HG02588 (cell line): ENCODE results near the gene PPP1R9A.

ENCODE experiments used
- ATAC-seq: cut with Tn5 transposase; IDR thresholded peaks from one replicate; pipeline ENCODE4 v1.9.1; 2021; ENCODE audit warnings: mild to moderate bottlenecking, moderate library complexity; ENCODE audit not compliant: unreplicated experiment

The PPP1R9A gene

DNA sequence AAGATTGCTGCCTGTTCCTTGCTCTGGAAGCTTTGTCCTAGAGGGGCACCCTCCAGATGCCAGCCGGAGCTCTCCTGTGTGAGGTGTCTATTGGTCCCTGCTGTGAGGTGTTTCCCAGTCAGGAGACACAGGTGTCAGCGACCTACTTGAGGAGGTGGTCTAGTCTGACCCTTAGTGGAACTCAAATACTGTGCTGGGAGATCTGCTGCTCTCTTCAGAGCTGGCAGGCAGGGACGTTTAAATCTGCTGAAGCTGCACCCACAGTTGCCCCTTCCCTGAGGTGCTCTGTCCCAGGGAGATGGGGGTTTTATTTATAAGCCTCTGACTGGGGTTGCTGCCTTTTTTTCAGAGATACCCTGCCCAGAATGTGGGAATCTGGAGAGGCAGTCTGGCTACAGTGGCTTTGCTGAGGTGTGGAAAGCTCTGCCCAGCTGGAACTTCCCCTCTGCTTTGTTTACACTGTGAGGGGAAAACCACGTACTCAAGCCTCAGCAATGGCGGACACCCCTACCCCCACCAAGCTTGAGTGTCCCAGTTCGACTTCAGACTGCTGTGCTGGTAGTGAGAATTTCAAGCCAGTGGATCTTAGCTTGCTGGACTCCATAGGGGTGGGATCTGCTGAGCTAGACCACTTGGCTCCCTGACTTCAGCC lies 119.2 kb downstream of the PPP1R9A start:
- ATAC-seq: no peak

DNA sequence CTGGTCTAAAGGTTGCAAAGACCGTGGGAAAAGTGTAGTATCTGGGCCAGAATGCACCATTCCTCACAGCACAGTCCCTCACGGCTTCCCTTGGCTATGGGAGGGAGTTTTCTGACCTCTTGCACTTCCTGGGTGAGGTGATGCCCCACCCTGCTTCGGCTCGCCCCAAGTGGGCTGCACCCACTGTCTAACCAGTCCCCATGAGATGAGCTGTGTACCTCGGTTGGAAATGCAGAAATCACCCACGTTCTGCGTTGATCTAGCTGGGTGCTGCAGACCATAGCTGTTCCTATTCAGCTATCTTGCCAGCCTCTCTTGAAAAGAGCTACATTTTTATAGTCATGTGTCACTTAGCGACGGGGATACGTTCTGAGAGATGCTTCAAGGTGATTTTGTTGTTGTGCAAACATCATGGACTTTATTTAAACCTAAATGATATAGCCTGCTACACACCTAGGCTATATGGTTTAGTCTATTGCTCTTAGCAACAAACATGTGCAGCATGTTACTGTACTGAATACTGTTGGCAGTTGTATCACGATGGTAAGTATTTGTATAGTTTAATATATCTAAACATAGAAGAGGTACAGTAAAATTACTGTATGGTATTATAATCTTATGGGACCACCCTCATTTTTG lies 120.0 kb downstream of the PPP1R9A start:
- ATAC-seq: no peak

DNA sequence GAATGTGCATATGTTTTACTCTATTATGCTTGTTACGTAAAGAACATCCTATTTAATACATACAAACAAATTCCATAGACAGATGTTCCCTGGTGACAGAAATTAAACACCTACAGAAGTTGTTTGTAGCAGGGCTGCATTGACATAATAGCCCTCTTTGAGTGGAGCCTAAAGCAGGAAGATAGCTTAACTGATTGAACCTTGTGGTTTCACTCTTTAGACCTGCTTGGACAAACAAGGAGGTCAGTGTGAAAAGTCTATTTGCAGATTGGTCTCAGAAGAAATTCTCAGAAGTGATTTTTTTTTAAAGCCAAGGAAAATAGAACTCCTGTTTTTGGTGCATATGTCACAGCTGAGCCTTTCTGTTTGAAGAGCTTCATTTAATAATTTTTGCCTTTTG lies 121.3 kb downstream of the PPP1R9A start:
- no peak for ATAC-seq

DNA sequence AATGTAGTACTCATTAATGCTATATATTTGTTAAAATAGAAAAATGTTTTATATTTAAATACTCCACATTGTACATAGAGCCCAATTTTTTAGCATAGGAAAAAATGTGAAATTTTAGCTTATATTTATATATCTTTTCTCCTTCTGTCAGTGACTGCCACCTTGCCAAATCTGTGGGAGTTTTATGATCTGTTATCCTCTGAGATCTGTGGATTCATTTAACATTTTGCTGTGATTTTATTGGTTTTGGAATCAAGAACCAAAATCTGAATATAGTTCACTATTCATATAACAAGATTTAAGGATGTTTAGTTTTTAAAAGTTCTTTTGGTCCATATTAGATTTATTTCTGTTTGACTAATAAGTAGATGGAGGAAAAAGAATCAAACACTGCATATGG lies 127.9 kb downstream of the PPP1R9A start:
- no peak for ATAC-seq

DNA sequence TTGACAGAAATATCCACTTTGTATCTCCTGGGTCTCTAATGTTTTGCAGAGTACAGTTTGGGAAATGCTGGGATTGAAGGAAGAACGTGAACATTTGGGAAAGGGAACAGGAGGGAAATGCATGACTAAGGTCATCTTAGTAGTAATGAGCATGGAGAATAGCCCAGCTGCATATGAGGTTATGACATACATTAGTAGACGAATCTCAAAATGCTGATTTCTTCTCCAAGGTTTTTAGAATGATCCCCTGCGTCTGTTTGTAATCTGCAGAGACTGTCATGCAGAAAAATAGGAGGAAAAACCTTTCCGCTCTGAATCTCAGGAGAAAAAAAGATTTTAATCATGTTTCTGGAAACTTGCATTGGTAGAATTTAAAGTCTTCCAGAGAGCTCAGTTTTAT lies 133.6 kb downstream of the PPP1R9A start:
- ATAC-seq: no peak

DNA sequence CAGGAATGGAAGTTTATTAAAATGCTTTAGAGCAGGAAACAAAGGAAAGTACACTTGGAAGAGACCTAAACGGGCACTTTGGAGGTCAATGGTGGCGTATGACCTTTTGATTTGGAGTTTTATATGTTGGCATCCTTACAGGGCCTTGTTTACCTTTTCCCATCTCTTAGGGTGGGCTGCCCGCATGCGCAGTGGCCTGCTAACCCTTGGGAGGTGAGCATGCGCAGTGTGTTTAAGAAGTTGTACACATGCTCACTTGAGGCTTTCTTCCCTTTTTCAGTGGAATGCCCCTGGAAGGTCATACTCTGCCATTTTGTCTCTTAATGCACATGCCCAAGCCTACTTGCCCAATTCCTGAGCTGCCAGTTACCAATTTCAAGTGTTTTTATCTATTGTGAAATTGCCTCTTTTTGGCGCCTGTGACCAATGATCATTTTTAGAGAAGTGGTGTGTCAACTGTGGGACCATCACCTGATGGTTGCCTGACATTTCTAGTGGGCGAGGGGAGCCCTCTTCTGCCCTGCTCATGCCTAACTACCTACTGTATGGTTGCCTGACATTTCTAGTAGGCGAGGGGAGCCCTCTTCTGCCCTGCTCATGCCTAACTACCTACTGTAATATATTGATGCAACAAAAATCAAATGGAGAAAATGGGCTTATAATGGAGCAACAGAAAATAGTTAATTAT lies 138.0 kb downstream of the PPP1R9A start:
- no peak for ATAC-seq

DNA sequence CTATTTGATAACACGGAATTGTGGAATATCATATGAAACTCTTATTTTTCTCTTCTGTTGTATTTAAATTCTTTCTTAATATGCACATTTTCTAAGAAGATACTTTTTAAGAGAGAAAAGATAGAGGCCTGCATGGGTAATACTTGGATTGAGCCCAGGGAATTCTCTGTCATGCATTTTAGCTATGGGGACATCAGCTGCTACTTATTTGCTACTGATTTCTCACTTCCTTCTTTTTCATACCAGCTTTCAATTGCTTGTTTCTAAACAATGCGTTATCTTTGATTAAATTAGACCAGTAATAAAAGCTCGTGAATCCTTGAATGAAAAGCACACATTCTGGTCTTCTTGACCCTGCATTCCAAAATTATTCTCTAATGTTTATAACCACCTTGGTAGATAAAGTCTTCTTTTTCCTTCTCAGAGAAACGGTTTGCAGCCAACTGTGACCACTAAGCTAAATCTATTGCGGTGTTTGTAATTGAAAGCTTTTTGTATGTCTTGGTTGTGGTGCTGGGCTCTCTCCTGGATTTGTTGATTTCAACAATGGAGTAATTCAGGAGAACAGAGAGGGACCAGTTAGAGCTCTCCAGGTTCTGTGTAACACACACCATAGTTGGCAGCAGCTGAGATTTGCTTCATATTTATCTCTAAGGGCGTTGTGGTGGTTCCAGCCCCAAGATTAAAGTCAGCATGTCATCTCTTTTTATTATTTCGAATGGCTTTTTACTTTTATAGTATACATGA lies 139.3 kb downstream of the PPP1R9A start:
- ATAC-seq: no peak

DNA sequence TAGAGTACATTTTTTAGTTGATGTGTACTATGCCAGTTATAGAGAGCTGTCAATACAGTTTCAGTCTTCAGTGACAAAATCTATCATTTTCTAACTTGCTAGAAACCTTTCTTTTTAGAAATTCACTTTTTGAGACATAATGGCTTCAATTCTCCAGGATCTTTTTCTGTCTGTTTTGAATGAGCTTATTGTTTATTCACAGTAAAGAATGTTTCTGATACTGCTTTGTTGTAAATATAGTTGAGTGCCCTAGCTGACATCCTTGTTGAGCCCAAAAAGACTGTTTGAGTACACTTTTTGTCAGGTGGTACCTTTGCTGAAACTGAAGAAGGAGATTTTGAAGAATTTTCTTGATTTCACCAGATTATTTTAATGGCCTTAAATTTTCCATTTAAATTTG lies 139.9 kb downstream of the PPP1R9A start:
- no peak for ATAC-seq

DNA sequence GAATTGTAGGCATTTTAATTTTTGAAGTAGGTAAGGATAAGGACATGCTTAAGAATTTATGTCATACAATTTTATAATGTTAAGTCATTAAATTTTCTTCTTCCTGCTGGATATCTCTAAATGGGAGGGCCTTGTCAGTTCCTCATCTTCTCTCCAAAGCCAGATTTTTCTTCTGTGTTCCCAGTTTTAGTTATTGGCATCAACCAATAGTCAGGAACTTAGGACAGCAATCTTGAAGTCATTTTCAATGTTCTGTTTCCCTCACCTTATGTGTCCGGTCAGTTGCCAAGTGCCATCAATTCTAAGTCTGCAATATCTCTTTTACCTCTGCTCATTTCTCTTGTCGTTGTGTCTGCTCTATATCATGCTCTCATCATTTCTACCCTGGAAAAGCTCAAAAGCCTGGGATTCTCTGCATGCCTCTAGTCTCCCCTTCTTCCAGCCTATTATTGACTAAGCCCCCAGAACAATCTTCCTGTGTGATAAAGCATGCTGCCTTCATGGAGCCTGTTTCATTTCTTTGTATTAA lies 145.2 kb downstream of the PPP1R9A start:
- ATAC-seq: no peak

DNA sequence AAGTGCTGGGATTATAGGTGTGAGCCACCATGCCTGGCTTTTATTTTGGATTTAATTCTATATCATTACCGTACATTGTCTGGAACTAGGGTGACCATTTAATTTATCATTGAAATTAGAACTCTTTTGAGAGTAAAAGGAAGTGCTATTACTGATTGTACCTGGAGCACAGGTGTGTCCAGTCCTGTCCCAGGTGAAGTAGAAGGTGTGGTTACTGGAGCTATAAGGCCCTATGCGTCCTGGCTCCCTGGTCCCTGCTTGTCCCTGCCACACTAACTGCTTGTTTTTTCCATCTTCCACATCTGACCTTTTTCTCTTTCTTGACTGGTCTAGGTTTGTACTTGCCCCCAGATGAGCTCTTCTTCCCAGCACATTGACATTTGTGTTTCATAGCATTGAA lies 147.0 kb downstream of the PPP1R9A start:
- ATAC-seq: no peak

DNA sequence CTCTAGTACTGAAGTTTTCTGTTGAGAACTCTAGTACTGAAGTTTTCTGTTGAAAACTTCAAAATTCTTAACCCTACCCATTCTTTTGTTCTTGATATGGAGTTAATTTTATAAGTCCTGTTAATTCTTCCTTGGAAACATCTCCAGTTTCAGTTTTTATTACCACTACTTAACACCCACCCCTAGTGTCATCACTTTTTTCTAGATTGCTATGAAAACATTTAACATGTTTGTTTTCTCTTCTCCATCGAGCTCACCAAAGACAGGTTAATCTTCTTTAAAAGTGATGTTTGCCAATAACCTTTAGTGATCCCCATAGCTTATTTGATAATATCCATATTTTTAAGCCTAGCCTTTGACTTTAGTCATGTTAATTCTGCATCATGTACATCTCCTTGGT lies 147.9 kb downstream of the PPP1R9A start:
- no peak for ATAC-seq

DNA sequence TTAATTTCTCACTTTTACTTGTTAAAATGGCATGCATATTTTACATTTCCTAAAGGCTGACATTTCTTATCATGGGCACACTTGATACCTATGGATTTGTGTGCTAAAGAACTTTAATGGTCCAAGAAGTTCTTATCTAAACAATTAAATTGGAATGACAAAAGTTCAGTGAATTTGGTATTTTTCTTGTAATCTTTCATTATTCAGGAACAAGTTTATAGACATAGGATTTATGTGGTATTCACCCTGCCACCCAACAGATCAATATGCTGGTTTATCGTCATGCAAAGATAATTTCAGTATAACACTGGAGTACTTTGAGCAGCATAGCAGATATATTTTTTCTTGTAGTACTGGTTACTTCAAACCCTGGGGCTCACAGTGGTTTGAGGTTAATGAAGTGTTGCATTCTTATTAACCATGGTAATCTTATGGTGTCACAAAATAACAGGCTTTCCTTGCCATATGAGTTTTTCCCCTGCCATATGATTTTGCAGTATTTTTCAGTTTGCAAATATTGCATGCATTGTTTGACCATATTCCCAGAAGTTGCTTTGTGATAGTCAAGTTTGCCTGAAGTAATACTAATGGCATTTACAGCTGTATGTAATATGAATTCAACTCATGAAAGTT lies 148.8 kb downstream of the PPP1R9A start:
- no peak for ATAC-seq

DNA sequence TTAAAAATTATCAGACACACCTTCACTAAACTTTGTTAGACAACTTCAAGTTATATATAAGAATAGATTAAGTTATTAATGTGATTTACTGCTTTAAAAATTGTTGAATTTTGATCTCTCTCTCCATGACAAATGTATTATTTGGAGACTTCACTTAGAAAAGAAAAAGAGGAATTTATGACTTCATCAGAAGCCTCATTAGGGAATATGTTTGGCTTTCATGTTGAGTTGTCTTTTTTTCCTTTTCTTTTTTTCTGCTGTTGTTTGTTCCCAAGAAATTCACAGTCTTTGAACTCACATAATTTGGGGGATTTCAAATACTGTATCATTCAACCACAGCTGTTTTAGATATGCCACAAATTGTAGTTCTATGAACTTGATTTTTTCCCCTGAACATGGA lies 149.5 kb downstream of the PPP1R9A start:
- ATAC-seq: no peak

DNA sequence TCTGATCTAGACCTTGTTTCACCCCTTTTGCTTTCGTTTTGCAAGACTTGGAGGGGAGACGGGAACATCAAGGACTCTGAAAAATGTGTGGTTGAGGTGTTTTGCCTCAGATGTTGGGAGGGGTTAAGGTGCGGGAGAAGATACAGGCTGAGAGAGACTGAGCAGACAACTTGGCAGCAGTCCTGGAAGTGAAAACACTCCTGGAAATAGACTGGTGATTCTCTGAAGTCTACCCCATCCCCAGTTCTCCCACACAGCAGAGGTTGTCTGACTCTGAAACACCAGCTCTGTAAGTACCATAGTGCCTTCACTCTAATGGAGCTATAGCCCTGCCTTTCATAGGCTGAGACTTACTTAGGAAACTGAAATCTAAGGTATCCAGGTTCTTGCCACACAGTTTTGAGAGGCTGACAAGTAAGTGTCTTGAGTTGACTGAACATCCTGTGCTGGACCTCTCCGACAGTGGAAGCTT lies 152.5 kb downstream of the PPP1R9A start:
- no peak for ATAC-seq

DNA sequence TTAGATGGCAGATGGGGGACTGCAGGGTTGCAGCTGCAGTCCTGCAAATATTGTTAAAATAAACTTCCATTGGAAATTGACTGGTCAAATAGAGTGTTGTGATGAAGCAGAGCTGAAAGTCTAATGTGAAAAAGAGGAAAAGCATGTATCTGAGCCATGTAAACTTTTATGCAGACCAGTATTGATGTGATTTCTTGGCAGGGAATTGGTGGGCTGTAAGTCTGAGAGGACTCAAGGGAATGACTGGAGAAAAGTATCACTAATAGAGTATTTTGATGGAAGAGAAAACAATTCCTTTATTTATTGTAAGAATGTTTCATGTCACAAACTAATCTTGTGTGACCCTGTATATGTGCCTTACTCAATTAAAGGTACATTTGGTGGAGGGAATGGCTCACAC lies 155.5 kb downstream of the PPP1R9A start:
- ATAC-seq: no peak

DNA sequence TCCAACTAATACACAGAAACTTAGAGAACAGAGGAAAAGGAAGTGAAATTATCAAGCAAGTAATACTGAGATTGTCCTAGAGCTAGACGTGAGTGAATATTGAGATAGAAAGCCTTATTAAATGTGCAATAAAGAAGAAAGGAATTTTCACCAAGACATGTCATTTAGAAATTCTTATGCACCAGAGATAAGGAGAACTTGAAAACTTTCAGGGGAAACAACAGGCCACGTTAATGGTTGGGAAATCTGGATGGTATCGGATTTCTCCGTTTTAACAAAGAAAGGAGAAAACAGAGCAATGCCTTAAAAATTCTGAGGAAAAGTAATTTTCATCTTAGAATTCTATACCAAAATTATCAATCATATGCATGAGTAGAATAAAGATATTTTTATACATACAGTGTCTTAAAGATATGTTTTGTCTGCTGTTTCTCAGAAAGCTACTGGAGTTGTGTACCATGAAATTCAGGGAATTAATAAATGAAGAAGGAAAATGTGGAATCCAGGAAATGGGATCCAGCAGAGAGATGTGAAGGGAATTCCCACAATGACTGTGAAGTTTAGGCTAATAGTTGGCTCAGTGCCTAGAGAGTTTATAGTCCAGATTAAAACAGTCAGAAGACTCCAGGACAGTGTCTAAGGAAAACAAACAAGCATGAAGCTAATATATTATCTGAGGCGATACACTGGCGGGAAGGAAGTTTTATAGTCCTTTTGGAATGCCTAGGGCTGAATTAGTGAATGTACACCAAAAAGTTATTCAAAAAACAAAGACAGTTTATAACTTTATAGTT lies 159.5 kb downstream of the PPP1R9A start:
- no peak for ATAC-seq

DNA sequence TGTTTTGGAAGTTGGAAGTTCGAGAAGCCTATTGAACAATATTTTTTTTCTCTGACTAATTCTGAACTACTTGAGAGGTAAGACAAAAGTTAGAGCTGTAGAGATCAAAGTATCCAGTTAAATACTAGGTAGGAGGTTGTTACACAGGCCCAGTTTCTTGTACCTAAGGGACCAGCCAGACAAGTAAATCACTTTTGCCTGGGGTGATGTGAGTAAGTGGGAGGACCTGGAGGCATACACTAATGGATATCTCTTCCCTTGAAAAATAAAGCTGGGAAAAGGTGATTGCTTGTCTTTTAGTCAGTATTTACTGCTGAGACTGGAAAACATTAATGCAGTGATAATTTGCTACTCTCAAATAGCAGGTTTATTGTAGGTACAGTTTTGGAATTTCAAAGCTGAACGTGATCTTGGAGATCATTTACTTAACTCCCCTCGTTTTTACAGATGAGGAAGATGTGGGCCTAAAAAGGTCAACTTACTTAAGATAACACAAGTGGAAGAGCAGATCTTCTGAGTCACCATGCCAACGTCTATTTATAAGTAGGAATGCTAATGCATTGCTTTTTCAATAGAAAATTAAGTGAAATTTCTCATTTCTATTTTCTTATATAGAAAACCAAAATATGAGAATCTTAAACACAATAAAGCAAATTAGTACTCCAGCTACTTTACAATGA lies 181.3 kb downstream of the PPP1R9A start:
- ATAC-seq: no peak

DNA sequence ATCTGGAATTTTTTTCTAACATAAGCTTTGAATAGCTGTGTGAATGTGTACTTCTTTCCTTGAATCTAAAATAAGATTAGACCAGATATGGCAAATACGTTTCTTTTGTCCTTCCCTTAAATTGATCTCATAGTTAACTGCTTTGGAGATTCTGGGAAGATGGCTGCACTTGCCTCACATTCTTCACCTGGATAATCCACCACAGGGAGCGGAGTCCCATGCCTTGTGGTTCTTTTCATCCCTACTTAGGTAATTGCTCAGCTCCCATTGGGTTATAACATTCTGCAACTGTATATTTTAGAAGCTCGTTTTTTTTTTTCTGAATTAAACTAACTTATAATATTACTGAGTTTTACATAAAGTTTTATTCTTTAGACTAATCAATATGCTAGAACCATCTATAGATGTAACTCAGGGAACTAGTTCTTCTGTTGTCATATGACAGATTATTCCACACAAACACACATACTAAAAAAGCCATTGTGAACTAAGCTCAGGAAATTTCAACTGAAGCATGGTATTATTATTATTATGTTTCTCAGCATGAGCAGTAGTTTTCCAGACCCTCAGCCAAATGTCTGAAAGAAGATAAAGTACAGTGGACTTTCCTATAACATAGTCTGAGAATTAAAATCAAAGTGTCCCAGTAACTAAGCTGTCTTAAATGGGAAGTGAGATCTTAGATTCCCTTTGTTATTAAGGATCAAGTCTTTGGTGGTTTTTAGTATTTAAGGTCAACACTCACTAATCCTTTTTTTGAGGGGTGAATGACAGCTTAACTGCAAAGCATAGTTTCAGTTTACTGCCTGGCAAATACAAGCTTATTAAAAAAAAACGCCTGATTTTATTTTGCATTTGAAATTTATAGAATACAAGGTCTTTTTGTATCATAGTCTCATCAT lies 182.3 kb downstream of the PPP1R9A start:
- no peak for ATAC-seq
